Measurements from ENCODE around the gene SDK2. TPM values are rescaled to one million over a fixed set of nuclear protein-coding genes. Genes with fewer than 3 reads are reported as not detected.

SDK2 gene
- total and polyA plus RNA-seq, 9 of the 15 experiments (the other 6 are each of a cell fraction or from before 2014, with no cell fraction given), result 0.04 TPM; not detected in 8

DNA sequence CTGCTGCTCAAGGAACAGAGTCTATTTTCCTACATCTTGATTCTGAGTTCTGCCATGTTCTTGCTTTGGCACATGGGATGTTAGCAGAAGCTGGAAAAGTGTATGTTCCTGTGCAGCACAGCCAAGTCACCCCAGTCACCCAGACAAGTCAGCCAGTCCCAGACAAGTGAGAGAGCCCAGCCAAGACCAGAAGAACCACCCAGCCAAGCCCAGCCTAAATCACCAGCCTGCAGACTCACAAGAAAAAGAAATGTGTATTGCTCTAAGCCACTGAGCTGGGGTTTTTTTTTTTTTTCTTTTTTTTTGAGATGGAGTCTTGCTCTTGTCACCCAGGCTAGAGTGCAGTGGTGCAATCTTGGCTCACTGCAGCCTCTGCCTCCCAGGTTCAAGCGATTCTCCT lies 191.2 kb downstream of the SDK2 start (continued):
- TF ChIP-seq, protein P1, sequence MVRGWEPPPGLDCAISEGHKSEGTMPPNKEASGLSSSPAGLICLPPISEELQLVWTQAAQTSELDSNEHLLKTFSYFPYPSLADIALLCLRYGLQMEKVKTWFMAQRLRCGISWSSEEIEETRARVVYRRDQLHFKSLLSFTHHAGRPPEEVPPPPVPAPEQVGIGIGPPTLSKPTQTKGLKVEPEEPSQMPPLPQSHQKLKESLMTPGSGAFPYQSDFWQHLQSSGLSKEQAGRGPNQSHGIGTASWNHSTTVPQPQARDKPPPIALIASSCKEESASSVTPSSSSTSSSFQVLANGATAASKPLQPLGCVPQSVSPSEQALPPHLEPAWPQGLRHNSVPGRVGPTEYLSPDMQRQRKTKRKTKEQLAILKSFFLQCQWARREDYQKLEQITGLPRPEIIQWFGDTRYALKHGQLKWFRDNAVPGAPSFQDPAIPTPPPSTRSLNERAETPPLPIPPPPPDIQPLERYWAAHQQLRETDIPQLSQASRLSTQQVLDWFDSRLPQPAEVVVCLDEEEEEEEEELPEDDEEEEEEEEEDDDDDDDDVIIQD (CRISPR knock-in tag; IDR thresholded peaks at IDR 0.05), result no peak
- no peak for TF ChIP-seq ZNF143 (CRISPR knock-in tag; IDR thresholded peaks at IDR 0.05)
- no peak for TF ChIP-seq IRF2 (CRISPR knock-in tag; IDR thresholded peaks at IDR 0.05)
- no peak for TF ChIP-seq MCM5 (IDR thresholded peaks at IDR 0.05; ENCODE audit: low read depth)
- no peak for TF ChIP-seq NCOA1 (IDR thresholded peaks at IDR 0.05; ENCODE audit: low read depth)
- no peak for TF ChIP-seq ARID4B (CRISPR knock-in tag; IDR thresholded peaks at IDR 0.05)
- no peak for TF ChIP-seq CHD7 (IDR thresholded peaks at IDR 0.05; ENCODE audit: low read depth, low read length)
- TF ChIP-seq CREB5 (CRISPR knock-in tag; IDR thresholded peaks at IDR 0.05), result no peak

Data from K562 (cell line).